HG02588 (cell line): ENCODE data around the gene POLR1C.
A peak's percentile ranks its signal among the peaks of the same experiment; 100 is the strongest.
"Not testable (repeated sequence)": the region's sequence is repeated elsewhere in the genome, so short reads cannot be mapped to it uniquely, and the experiment has no call there.

Experiments used
- ATAC-seq: cut with Tn5 transposase; IDR thresholded peaks from one replicate; pipeline ENCODE4 v1.9.1; 2021; ENCODE audit warnings: mild to moderate bottlenecking, moderate library complexity; ENCODE audit not compliant: unreplicated experiment

Gene POLR1C

DNA sequence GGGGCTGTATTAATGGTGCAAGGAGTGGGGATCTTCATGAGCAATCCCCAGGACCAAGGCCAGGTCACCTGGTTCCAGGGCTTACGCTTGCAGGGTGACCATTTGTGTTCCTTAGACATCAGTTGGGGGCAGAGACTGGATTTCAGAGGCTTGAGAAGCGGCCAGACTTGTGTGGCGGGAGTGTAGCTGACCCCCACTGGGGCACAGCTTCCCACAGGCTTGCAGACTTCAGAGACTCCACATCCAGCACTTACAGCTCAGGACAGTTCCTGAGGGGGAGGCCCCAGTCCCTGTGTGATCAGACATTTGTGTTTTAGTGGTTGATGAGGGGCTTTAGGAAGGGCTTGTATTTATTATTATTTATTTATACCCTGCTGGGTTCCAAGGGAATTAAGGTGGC is 24.2 kb upstream of the POLR1C start:
- ATAC-seq: no peak

DNA sequence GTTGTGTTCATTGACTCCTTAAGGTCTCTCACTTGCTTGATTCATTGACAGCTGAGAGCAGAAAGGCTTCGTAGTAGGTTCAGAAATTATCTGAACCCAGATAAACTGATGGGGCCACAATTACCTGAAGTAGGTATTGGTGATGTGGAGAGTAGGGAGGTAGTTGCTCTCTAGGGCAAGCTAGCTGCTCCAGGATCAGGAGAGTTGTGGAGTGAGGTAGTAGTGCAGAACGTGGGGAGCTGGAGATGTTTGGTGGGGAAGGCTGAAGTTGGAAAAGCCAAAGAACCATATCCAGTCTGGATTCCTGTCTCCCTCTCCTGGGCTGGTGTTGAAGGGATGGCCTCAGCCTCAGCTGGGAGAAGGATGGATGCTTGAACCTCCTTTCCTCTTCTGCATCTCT is 23.7 kb upstream of the POLR1C start:
- no peak for ATAC-seq

DNA sequence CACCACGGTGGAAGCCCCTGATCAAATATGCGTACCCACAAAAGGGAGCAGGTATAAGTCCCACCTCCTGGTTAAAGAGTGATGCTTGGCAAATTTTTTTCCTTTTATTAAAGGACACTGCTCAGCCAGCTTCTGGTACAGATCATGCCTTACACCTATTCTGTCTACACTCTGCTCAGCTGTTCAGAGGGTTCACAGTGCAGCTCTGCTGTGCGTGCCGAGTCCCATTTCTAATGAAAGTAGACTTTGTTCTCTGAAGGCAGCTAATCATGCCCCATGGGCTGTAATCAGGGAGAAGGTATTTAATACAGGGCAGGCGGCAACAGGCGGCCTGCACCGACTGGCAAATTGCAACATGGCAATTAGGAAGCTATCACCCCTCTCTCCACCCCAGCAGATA is 23.1 kb upstream of the POLR1C start:
- no peak for ATAC-seq

DNA sequence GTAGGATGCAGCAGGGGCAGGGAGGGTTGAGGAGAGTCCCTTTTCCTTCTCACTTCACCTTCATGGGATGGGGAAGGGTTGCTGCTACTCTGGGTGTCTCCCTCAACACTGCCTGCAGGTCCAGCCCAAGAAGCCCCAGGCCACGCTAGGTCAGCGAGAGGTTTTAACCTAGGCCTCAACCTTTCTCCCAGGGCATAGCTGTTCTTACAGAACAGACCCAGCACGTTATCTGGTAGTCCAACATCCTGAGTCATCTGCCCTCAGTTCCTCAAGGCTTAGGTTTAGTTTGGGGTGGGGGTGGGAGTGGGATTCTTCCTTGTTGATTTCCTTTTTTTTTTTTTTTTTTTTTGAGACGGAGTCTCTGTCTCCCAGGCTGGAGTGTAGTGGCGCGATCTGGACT is 22.6 kb upstream of the POLR1C start:
- no peak for ATAC-seq

DNA sequence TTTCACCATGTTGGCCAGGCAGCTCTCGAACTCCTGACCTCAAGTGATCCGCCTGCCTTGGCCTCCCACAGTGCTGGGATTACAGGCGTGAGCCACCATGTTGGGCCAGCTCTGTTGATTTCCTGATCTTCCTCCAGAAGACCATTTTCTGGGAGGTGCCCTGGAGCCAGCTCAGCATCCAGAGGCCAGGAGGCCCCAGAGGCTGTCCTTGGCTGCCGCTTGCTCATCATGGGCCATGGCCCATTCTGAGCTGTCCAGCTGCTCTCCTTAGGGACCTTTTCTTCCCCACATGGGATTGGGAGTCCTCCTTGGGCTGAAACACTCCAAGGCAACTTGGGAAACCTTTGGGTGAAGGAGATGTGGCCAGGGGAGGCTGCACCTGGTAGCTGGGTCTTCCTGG is 22.1 kb upstream of the POLR1C start:
- ATAC-seq: no peak

DNA sequence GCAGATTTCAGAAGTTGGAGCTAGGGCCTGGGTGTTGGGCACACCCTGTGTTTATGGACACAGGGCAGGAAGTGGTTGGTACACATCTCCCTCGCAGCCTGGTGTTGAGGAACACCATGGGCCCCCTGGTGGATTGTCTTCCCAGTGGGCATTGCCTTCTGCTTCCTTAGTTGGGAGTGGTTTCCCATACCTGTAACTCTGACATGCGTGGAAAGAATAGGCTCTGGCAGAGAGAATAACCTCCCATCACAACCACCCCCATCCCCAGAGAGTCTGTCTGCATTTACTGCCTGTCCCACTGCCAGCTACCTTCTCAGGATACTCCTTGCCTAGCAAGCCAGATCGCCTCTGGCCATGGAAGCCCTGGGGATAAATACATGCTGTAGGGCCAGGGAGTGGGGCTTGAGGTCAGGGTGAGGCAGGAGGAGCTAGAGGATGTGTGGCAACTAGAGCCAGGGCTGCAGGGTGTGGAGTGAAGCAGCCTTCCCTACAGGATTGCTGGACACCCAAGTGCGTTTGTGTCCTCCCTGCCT is 21.4 kb upstream of the POLR1C start:
- ATAC-seq: no peak

DNA sequence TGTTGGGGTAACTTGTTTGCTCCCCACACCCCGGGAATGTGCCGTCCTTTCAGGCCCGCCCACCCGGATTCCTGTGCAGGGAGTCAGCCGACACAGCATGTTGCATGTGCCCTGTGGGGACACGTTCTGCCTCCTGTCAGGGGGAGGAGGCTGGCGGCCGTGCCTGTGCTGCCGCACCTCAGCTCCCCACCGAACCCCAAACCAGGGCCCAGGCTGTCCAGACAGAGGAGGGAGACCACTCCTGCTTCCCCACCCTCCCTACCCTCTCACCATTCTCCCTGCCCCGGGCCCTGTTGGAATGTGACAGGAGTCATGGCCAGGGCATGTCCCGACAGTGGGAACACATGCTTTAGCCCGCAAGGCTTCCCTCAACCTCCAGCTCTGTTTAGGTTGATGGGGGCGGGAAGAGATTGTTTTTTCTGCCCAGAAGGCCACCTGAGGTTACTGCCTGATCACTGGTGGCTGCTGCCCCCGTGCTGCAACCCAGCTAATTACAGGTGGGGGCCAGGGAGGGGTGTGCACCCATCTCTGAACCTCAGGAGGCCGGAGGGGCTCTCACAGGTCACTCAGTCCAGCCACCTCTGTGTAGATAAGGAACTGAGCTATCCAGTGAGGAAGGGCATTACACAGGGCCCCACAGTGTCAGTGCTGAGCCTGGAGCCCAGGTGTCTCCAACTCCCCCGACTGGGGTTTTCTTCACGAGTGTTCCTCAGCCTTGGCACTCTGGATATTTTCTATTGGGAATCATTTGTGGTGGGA is 20.3 kb upstream of the POLR1C start:
- no peak for ATAC-seq

DNA sequence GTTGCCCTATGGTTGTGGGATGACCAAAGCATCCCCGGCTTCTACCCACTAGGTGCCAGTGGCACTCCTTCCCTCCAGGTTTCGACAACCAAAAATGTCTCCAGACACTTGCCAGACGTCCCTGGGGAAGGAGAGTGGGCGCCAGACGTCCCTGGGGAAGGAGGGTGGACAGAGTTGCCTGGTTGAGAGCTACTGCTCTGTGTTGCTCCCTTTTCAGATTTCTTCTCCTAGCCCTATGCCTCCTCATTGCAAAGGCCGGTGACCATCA is 19.8 kb upstream of the POLR1C start:
- no peak for ATAC-seq

DNA sequence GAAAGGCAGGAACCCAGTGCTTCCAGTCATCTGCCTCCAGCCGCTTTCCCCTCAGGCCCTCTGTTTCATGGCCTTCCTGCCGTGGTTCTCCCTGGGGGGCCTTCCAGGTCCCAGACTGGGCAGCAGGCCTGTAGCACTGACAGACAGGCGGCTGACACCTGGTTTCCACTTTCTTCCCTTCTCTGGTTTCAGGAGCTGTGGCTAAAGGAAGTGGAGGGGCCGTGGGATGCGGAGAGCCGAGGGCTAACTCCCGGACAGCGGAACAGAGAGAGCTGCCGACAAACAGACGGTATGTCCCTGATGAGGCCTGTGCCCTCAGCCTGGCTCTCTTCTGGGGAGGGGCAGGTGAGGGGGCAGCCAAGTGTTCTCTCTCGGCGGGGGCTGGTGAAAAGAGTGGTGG is 19.2 kb upstream of the POLR1C start:
- ATAC-seq: no peak

DNA sequence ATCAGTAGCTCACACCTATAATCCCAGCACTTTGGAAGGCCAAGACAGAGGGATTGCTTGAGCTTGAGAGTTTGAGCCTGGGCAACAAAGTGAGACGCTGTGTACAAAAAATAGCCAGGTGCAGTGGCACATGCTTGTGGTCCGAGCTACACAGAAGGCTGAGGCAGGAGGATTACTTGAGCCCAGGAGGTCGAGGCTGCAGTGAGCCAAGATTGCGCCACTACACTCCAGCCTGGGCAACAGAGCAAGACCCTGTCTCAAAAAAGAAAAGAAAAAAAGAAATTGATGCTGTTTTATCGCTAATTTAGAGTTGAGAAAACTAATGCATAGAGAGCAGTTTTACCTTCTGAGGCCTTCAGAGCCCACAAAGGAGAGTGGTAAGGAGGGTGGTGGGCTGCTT is 18.6 kb upstream of the POLR1C start:
- not testable (repeated sequence) for ATAC-seq

DNA sequence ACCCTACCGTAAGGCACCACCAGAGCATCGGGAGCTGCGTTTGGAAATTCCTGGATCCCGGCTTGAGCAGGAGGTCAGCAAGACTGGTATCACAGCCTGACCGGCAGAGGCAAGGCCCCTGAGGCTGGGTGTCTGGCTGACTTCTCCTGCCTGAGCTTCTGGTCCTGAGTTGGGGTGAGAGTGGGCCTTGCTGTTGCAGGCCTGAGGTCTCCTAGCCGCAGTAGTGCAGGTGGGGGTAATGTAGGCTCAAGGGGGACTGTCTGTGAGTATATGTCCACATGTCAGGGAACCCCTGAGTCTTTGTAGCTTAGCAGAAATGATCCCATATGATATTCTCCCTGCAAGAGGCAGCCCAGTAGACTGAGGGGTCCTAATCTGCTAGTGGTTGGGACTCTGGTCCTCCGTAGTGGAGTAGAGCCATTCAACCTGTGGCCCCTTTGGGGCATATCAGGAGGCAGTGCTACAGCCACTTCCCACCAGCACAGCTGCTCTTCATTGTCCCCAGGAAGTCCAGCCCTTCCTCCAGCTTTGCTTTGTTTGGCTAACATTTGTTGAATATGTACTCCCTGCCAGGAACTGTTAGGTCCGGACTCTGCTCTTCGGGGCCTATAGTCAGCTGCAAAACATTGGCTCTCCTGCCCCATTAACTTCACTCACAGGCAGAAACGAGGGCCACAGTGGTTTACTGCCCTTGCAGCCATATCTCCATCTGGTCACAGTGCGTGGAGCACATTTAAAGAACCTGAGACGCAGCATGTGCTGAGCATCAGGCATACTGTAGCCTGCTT is 17.7 kb upstream of the POLR1C start:
- no peak for ATAC-seq

DNA sequence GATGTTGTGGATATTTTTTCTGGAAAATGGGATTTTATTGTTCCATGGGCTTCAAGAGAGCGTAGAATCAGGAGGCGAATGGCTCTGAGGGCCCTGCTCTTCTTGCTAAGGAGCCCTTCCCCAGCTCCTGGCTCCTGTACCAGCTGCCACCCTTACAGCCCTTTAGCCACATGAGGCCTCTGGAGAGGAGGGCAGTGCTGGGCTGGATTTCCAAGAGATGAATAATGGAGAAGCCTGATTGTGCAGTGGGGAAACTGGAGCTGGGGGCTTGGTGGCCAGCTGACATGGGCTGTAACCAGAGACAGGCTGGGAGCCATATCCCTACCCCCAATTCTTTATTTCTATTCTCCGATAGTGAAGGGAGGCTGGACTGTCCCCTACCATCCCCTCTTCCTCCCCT is 16.0 kb upstream of the POLR1C start:
- ATAC-seq: no peak

DNA sequence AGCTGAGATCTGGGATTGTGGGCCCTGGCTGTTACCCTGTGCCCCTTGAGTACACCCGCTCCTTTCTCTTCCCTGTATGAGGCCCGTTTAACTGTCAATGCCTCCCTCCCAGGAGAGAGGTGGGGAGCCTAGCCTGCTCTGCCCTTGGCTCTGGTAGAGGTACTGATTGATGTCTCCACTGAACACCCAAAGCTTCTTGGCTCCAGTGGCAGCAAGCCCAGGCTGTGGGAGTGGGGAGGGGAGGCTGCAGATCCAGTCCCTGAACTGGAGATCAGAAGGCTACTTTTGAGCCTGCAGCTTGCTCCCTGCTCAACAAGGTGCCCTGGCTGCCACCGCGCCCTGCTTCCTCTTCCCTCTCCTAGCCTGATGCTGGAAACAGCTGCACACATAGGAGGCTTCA is 14.2 kb upstream of the POLR1C start:
- ATAC-seq: no peak

DNA sequence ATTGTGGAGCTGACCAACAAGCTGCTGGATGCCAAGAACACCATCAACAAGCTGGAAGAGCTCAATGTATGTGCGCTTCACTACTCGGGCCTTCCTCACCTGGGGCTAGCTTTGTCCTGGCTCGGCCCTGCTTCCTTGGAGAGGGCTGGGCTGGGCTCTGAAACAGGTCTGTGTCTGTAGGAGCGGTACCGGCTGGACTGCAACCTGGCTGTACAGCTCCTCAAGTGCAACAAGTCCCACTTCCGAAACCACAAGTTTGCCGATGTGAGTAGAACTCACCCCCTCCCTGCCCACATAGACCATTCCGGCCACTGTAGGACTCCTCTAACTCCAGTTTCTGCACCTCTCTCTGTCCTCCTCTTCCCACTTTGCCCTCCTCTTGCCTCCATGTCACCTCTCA is 13.4 kb upstream of the POLR1C start:
- ATAC-seq: no peak

DNA sequence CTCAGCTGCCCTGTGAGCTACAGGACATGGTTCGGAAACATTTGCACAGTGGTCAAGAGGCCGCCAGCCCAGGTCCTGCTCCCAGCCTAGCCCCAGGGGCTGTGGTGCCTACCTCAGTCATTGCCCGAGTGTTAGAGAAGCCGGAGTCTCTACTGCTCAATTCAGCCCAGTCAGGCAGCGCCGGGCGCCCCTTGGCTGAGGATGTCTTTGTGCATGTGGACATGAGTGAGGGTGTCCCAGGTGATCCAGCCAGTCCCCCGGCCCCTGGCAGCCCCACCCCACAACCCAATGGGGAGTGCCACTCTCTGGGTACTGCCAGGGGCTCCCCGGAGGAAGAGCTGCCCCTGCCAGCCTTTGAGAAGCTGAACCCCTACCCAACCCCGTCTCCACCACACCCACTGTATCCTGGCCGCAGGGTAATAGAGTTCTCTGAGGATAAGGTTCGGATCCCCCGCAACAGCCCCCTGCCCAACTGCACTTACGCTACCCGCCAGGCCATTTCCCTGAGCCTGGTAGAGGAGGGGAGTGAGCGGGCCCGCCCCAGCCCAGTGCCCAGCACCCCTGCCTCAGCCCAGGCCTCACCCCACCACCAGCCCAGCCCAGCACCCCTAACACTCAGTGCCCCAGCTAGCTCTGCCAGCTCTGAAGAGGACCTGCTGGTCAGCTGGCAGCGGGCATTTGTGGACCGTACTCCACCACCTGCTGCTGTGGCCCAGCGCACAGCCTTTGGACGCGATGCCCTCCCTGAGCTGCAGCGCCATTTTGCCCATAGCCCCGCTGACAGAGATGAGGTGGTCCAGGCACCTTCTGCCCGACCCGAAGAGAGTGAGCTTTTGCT is 11.9 kb upstream of the POLR1C start:
- no peak for ATAC-seq

DNA sequence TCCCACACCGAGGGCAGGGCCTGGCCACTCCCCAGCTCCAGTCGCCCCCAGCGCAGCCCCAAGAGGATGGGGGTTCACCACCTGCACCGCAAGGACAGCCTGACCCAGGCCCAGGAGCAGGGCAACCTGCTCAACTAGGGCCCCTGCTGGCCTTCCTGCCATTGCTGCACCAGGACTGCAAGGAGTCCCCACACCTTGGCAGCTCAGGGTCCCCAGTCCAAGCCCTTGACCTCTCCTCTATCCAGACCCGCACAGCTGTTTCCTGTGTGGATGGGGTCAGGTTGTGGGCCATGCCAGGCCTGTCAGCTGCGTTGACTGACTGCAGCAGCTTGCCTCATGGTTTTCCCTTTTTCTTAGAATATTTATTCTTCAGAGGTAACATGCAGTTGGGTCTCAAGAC is 11.2 kb upstream of the POLR1C start:
- ATAC-seq: no peak

DNA sequence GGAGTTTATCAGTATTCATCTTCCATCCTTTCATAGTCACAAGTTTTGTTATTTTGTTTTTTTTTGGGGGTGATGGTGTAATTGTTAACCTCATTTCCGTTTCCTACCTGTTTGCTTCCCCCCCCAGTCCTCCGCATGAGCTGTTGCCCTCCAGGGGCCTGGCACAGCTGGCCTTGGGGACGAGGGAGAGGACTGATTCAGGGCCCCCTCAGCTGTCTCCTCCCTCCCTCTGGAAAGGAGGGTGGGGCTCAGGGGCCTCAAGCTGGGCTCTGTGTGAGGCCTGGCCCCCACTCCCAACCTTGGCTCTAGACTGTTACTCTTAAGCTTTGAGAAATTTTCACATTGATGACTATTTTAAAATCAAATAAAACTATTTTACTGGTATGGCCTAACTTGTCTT is 10.7 kb upstream of the POLR1C start:
- ATAC-seq: no peak

DNA sequence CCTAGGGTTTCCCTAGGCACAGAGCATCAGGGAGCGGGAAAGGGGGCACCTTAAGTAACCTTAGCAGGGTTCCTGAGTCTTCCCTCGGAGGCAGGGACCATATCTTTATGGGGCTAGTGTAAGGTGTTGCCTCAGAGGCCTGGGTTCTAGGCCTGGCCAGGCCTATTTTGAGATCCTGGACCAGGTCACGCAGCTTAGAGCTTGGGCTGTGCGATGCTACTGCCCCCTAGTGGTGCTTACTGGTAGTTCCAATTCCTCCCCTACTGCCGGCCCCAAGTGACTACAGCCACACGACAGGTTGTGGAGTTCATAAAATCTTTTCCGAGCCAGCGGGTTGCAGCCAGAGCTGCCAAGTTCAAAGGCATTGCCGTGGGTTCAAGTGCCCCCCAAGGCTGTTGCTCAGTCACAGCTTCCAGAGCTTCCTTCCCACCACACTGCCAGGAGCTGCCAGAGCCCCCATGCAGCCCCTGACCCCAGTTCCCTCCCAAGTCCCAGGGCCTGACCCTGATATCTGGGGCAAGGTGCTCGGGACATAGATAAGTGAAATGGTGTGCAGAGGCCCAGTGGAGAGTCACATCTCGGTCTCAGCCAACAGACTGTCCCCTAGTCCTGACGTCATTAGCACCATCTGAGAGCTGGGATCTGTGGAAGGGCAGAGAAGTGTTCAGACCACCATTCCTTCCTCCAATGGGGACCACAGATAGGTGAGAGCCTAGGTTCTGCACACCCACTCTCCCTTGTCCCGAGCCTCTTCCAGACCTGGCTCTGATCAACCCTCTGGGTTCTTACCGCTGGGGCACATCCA is 10.0 kb upstream of the POLR1C start:
- ATAC-seq: peak; percentile 39

DNA sequence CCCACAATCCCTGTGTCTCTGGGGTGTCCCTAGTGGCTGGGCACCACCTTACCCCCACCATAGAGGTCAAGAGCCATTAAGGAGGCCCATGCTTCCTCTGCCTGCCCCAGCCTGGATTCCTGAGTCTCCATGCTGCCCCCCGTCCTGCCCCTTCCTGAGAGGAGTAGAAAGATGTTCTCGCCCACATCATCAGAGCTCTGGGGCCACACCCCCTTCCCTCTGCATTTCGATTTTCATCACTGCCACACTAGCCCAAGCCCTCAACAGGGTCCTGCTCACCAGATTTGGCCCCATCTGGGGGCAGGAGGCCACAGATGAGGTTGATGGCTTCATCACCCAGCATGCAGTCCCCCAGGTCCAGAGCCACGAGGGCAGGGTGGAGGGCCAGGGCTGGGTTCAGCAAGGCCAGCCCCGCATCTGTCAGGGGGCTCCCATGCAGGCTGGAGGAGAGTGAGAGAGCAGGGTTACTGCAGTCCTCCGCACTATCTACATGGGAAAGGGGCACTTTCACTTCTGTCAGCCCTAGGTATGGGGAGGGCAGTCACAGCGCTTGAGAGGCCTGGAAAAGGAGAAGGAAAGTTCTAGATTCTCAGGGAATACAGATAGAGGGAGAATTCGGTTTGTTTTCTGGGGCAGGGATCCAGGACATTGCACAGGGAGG is 8.3 kb upstream of the POLR1C start:
- ATAC-seq: no peak
